Measurements from ENCODE around the gene RABGEF1.
"Not testable (repeated sequence)": the region's sequence is repeated elsewhere in the genome, so short reads cannot be mapped to it uniquely, and the experiment has no call there.

Gene RABGEF1

DNA sequence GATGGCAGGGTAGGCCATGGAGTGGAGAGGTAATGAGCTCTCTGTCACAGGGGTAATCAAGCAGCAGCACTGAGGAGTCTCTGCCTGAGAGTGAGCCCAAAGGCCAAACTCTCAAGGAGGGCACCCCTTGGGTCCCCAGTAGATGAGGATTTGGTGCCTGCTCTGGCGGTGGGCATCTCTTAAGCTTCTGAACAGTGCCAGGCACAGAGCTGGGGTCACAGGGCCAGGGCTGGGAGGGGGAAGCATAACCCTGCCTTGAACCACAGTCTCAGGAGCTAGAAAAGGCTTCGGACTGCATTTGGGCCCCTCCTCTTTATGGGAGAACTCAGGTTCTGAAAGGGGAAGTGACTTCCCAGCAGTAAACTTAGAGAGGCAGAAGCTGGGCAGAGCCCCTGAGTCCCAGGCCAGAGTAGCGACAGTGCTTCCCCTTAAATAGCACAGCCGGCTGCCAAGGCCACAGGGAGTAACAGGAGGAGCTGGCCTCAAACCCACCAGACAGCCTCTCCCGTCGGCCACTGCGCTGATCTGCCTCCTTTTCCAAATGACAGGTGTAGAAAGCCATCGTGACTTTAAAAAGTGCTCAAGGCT is 76.8 kb downstream of the RABGEF1 start:
- not testable (repeated sequence) for DNase-seq

DNA sequence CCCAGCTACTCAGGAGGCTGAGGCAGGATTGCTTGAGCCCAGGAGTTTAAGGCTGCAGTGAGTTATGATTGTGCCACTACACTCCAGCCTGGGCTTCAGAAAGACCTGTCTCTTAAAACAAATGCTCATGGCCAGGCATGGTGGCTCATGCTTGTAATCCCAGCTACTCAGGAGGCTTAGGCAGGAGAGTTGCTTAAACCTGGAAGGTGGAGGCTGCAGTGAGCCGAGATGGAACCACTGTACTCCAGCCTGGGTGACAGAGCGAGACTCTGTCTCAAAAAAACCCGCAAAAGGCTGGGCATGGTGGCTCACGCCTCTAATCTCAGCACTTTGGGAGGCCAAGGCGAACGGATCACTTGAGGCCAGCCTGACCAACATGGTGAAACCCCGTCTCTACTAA is 77.4 kb downstream of the RABGEF1 start:
- not testable (repeated sequence) for DNase-seq

DNA sequence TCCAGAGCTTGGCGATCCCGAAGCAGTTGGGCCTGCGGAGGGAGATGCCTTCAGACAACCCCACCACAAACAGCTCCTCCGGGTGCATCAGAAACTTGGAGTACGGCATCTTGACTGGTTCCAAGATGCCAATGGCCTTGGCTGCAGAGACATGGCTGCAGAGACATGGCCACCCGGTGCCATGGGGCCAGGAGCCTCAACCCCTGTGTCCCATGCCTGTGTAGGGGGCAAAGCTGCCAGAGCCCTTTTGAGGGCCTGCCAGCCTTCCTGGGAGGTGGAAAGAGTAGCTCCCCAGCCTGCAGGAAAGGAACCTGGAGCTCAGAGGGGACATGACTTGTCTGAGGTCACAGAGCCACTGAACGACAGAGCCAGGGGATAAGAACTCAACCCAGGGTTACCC is 83.5 kb downstream of the RABGEF1 start:
- DNase-seq = no peak

DNA sequence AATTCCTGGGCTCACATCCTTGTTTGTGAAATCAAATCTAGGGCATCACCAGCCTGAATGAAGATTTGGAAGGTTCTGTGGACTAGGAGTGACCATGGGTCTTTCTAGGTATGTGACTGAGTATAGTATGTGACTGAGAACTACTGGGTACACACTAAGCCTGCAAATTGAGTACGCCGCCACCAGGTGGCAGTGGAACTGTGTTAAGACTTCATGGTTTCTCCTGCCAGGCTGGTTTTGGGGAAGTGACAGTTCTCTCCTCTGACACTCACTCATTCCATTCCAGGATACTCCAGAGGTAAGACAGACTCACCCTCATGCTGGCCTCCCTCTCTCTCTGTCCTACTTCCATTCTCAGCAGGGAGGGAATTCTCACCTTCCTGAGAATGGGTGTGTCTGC is 85.0 kb downstream of the RABGEF1 start:
- DNase-seq = not testable (repeated sequence)

DNA sequence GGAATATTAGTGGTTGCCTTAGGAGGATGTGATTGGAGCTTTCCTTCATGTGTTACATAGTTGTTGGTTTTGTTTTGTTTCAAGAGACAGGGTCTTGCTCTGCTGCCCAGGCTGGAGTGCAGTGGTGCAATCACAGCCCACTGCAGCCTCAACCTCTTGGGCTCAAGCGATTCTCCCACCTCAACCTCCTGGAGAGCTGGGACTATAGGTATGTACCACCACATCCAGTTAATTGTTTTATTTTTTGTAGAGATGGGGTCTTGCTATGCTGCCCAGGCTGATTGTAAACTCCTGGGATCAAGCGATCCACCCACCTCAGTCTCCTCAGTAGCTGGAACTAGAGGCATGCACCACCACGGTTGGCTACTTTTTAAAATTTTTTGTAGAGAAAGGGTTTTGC is 86.1 kb downstream of the RABGEF1 start:
- no peak for DNase-seq

DNA sequence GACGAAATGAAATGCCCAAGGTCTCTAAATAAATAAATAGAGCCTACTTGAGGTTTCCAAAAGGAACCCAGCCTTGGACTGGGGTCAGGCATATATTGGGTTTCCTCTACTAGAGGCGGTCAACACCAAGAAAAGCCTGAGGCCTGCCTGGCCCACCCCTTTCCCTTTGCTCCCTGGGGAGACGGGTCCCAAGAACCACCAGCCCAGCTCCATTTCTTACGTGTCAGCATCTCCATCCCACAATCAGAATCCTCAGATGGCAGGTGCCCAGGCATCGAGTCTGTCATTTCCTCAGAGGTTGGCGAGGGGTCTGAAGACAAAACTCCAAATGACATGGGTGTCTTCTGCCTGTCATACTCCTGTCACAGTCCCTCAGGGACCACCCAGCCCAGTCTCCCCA is 90.4 kb downstream of the RABGEF1 start:
- DNase-seq = not testable (repeated sequence)

DNA sequence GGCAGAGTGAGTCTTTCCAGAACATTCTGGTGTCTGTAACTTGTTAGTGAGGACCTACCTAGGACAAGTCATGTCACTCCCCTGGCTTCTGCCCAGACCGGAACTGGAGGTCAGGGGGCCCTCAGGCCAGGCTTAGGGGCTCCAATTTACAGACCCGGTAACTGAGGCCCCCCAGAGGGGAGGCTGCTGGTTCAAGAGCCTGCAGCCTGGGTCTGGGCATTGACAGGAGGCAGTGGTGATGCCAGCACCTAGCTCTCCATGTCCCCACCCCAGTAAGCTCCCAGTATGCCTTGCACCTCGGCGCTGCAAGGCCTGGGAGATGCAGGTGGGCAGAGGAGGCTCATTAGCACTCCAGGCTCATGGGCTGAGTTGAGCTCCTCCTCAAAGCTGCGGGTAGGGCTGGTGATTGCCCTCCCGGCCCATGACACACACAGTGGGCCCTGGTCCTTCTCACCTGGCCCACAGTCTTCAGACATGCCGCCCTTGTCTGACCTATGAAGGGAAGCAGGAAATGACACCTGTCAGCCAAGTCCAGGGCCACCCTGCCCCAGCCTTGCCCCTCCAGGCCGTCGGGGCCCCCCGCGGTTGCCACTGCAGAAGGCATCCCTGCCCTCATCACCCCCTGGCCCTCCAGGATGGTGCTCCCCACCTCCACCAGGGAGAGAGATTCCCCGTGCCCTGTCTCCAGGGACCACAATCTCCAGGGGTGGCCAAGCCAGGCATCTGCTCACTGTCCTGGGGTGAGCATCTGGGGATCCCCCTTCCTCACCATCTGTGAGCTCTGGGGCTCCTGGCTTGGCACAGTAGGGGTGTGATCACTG is 92.2 kb downstream of the RABGEF1 start:
- DNase-seq = no peak

DNA sequence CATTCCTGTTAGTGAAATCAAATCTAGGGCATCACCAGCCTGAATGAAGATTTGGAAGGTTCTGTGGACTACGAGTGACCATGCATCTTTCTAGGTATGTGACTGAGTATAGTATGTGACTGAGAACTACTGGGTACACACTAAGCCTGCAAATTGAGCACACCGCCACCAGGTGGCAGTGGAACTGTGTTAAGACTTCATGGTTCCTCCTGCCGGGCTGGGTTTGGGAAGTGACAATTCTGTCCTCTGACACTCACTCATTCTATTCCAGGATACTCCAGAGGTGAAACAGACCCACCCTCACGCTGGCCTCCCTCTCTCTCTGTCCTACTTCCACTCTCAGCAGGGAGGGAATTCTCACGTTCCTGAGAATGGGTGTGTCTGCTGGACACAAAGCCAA is 96.5 kb downstream of the RABGEF1 start:
- DNase-seq = no peak

DNA sequence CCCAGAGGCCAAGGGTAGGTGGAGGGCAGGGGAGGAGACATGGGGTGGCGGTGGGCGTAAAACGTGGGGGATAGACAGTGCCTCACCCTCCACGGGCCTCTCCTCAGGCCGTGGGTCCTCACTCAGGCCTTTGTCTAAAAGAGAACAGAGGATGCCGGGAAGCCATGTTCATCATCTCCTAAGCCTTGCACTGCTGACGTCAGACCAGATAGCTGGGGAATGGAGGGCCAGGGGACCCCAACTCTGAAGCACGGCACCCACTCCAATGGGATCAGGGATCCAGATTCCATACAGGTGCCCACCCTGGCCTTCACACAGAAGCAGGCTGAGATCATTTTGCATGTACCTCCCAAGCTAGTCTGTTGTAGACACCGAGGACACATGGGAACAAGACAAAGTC is 97.1 kb downstream of the RABGEF1 start:
- no peak for DNase-seq

DNA sequence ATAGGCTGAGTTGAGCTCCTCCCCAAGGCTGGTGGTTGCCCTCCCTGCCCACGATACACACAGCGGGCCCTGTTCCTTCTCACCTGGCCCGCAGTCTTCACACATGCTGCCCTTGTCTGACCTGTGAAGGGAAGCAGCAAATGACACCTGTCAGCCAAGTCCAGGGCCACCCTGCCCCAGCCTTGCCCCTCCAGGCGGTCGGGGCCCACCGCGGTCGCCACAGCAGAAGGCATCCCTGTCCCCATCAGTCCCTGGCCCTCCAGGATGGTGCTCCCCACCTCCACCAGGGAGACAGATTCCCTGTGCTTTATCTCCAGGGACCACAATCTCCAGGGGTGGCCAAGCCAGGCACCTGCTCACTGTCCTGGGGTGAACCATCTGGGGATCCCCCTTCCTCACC is 99.3 kb downstream of the RABGEF1 start:
- DNase-seq = no peak

DNA sequence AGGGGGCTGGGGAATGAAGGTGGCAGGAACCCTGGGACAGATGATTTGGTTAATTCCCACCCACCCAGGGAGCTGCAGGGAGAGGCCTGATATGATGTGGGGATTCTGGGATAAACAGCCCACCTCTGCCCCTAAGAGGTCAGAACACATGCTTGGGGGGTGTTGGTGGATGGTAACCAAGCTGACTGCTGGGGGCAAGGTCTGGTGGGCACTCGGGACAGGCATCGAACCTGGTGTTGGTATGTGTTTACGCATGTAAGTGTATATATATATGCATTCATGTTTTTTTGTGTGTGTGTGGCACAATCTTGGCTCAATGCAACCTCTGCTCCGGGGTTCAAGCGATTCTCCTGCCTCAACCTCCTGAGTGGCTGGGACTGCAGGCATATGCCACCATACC is 99.8 kb downstream of the RABGEF1 start:
- no peak for DNase-seq

DNA sequence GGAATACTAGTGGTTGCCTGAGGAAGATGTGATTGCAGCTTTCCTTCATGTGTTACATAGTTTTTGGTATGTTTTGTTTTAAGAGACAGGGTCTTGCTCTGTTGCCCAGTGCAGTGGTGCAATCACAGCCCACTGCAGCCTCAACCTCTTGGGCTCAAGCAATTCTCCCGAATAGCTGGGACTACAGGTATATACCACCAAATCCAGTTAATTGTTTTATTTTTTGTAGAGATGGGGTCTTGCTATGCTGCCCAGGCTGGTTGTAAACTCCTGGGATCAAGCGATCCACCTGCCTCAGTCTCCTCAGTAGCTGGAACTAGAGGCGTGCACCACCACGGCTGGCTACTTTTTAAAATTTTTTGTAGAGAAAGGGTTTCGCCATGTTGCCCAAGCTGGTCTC is 101.4 kb downstream of the RABGEF1 start:
- DNase-seq = no peak

DNA sequence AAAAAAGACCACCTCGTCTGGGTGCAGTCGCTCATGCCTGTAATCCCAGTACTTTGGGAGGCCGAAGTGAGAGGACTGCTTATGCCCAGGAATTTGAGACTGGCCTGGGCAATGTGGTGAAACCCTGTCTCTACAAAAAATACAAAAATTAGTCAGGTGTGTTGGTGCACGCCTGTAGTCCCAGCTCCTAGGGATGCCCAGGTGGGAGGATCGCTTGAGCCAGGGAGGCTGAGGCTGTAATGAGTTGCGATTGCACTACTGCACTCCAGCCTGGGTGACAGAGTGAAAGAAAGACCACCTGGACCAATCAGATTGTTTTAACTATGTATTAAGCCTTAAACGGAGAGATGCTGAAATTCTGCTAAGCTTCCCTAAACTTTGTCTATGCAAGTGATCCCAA is 103.0 kb downstream of the RABGEF1 start:
- not testable (repeated sequence) for DNase-seq

DNA sequence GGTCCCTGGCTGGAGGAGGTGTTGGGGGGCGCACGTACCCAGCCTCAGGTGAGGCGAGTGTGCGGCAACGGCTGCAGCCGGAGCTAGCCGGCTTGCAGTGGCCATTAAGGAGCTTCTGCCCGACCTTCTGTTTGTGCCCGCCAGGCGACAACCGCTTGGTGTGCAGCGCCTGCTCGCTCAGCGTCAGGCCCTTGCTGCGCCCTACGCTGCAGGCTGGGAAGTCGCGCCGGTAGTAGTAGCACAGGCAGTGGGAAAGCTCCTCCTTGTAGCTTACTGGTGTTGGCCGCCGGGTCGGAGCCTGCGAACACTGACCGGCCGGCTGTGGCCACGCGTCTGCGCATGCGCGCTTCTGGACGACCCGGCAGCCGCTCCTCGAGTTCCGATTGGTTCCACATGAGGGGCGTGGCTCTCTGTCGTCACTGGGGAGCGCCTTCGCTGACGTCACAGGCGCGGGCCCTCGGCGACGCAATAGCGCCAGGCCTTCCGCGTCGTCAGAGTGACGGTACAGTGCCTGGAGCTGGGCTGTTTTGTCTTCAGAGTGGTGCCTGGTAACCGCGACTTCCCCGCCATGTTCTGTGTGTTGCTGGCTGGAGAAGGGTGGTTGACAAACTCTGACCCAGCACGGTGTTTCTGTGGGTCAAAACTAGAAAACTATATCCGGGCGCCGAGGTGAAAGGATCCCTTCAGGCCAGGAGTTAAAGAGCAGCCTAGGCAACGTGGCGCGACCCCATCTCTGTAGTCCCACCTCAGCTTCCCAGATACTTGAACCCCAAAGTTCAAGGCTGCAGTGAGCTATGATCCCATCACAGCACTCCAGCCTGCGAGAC is 104.2 kb downstream of the RABGEF1 start:
- peak; percentile 96 for DNase-seq

DNA sequence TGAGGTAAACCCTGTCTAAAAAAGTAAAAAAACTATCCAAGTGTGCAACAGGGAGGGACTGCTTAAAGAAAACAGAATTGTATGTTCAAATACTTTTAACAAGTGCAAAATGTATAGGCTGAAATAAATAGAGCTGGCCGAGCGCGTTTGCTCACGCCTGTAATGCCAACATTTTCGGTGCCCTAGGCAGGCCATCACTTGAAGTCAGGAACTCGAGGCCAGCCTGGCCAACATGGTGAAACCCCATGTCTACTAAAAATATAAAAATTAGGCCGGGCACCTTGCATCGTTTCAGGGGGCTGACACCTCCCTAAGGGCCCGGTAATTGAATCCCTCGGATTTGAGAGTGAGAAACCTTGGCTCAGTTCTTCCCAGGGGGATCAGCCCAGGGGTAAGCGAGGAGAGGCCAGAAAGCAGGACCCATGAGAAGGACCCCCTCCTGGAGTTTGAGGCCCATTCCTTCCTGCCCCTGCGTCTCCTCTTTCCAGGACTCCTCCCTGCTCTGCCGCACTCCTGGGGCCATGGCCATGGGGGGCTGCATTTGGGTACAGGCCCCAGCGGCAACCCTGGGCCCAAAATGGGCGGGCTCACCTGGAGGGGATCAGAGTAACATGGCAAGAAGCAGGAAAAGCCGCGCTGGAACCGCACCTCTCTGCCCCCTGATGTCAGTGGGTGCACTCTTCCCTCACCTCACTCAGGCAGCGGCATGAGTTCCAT is 105.0 kb downstream of the RABGEF1 start:
- DNase-seq = no peak

DNA sequence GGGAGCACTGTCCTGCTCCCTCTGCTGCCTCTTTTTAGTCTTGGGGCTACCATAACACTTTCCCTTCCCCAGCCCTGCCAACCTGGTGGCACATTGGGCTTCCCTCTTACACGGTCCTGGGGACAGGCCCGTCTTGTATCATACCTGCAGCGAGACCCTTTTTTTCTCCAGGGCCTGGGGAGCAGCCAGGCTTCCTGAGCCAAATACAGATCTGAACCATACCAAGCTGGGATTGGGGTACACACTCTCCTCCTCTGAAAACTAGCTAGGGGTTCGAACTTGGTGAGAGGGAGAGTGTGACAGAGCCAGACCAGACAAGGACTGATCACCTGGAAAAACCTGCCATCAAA is 105.5 kb downstream of the RABGEF1 start:
- DNase-seq = not testable (repeated sequence)

DNA sequence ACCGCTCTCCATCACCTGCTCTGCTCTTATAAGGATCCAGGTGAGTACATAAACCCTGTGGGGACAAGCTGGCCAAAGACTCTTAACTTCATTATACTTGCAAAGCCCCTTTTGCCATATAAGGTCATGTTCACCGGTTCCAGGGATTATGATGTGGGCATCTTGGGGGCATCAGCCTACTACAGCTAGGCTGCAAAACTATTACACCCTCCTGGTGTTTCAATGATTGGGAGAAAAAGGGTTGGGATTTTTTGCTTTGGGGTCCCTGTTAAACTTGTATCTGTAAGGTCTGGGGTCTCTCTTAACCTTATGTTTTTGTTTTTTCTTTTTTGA is 107.0 kb downstream of the RABGEF1 start:
- not testable (repeated sequence) for DNase-seq

DNA sequence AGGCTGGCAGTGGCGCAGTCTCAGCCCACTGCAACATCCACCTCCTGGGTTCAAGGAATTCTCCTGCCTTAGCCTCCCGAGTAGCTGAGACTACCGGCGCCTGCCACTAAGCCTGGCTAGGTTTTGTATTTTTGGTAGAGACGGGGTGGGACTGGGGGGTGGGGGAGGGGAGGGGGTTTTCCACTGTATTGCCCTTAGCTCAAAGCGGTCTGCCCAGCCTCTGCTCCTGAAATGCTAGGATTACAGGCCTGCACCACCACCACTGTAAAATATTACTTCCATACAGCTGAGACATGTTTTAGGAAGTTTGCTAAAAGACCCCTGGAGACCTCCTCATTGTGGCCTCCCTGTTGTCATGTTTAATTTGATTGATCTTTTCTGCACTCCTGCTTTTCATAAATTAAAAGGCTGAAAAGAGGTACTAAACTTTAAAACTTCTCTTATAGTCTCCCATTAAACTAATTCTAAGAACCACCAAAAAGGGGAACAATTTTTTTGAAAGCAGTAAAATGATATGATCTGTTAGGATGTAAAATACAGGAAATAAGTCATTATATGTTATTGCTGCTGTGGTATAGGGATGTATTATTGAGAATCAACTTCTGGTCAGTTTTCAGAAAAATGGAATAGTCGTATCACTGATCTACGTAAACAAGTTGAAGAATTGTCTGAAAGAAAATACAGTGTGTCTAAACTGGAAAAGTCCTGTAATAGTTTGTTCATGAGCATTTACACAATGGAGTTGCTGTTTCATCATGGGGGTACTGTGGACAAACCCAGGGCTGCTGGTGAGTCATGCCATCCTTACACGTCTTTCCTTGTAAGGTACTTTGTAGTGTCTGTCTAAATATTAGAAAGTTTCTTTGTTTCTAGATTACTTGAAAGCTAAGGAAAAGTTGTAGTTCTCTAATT is 107.6 kb downstream of the RABGEF1 start:
- DNase-seq = no peak

DNA sequence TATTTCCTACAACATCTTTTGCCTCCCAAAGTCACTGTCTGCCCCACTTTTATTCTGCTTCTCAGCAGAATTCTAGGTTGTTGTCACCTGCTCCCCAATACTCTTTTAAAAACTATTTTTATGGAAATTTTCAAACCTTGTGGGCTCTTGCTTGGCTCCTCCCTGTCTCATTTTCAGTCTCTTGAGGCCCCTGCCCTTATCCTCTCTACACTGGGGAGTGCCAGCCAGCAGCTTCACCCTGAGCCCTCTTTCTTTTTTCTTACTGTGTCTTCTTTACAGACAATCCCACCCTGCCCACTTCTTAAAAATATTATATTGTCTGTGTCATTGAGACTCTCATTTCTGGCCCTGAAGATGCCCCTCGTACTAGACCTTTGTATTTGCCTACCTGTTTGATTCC is 118.8 kb downstream of the RABGEF1 start:
- DNase-seq = no peak

DNA sequence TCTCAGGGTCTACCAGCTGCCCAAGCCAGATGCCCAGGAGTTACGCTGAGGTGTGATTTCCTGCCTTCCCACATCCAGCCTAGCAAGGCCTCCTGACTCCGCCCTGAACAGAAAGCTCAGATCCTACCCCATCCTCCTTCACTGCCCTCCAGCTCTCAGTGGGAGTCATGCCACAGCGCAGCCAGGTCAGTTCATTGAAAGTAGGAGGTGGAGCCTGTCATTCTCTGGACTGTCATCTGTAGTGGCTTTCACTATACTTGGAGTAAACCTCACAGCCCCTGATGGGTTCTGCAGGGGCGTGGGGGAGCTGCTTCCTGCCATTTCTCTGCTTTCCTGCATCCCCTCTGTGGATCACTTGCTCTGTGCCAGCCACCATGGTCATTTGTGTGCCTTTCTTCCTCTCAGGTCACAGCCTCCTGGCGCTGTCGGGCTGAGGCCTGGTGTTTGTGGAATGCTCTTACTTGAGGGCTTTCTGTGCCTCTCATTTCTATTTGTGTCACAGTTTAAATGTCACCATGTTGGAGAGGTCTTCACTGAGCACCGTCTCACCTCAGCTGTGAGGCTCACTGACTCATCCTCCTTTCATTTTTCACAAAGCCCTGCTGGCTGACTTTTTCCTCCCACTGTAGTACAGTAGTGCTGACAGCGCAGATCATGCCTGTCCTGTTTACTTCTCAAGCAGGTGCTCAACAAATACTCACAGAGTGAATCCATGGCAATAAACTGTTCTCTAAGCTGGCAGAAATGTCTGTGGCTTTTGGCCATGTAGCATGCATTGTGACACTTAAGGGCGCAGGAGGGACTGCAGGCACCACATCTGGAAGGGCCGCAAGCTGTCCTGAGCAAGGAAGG is 119.5 kb downstream of the RABGEF1 start:
- DNase-seq = no peak

DNA sequence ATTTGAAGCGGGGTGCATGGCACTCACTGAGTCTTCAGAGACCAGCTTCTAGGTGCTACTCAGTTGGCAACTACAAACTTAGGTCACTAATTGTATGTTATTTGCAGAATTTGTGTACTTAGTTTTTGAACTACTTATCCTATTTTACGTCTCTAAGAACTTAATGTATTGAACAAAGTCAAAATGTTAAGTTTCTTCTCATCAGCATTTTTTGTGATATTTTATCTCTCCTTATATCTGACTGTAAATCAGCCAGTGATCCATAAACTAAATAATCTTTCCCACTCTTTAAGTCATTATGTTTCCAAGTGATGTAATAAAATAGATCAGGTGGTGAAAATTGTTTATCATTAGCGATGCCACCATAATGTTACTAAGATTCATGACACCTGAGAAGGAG is 120.2 kb downstream of the RABGEF1 start:
- DNase-seq = no peak
